Measurements from ENCODE around the gene STXBP6.

GRCh38 chr14:24895622-24896021 lies 154.3 kb downstream of the STXBP6 start:
- no peak for TF ChIP-seq EP300 (IDR thresholded peaks at IDR 0.05)
- no peak for TF ChIP-seq POLR2A (IDR thresholded peaks at IDR 0.05)

Measured in suprapubic skin (tissue), 2 donors.